CD4-positive, alpha-beta T cell treated with Interferon alpha-2 for 1 hour (primary cell): ENCODE data around the gene C17orf75.
"Not testable (repeated sequence)": the region's sequence is repeated elsewhere in the genome, so short reads cannot be mapped to it uniquely, and the experiment has no call there.

Experiments
- DNase-seq, 2 donors: peaks; one replicate each; pipeline ENCODE4 v3.0.0-alpha.2; 2020 to 2022

Gene C17orf75

DNA sequence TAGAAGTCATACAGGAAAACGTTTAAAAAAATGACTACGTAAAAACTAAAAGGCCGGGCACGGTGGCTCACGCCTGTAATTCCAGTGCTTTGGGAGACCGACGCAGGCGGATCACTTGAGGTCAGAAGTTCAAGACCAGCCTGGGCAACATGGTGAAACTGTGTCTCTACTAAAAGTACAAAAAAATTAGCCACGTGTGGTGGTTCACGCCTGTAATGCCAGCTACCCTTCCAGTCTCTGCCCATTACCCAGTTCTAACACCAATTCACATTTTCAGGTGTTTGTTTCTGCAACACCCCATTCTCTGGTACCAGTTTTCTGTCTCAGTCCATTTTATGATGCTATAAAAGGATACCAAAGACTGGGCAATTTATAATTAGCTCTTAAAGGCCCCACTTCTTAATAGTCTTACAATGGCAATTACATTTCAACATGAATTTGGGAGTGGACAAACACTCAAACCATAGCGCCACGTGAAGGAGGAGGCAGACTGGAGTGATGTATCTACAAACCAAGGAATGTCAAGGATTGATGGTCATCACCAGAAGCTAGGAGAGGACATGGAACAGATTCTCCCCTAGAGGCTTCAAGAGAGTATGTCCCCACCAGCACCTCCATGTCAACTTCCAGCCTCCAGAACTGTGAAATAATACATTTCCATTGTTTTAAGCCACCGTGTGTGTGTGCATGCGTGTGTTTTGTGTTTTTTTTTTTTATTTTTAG lies 791 bp upstream of the C17orf75 start:
- no peak for DNase-seq

DNA sequence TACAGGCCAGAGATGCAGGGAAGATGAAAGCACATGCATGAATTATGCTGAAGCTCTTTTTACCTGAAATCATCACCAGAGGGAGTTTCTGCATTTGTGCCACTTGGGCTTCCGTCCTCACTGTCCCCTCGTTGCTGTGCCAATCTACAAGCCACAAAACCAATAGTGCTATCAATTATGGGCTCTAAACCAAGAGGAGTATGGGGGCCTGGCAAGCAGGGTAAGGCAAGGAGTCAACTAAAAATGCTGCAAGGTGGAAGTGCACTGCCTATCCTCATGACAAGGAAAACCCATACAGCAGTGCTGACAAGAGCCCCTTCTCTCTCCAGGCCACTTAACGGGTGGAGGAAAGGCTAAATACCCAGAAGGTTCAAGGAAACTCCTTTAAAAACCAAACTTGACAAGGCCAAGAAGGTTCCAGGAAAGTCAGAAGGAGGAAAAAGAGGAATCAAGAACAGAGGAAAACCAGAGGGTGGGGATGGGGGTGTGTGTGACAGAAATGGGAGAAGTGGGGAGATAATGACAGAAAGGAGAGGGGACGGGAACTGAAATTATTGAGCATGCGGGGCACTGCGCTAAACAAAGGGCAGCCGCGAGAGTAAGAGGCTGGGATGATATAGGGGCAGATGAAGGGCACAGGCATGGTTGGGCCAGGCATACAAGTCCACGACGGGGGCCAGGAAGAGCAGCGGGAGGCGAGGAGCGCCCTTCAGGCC lies 674 bp downstream of the C17orf75 start:
- peak; percentile 49 to 76 for DNase-seq

DNA sequence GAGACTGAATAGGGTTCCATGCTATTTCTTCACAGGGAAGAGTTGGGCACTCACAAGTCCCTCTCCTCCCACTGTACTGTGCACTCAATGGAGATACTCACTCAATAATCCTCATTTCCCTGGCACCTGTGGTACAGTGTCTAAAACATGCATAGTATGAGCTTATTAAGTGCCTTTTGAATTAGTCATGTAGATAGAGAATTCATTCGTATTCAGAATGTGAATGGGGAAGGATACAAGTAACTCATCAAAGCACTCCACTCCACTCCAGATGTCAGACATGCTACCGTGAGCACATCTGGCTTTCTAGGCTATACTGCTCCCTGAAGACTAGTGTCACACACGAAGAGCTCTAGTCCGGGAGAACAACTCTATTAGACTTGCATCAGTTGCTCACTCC lies 6.3 kb downstream of the C17orf75 start:
- no peak for DNase-seq

DNA sequence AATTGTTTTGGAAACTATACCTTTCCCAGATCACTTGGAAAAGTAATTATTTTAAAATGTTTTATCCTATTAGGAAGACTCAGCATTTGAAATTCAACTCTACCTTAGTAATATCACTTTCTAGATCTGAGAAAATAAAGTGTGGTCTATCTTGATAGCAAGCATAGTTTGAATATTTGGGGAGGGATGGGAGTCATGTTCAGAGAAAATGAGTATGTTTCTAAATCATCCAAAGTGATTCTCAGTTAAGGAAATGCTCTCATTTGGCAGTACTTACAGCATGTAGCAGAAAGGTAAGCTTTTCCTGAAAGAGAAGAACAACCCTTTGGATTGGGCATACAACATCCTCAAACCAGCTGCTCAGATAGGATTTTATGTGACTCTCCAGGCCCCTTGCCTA lies 6.9 kb downstream of the C17orf75 start:
- DNase-seq = no peak

DNA sequence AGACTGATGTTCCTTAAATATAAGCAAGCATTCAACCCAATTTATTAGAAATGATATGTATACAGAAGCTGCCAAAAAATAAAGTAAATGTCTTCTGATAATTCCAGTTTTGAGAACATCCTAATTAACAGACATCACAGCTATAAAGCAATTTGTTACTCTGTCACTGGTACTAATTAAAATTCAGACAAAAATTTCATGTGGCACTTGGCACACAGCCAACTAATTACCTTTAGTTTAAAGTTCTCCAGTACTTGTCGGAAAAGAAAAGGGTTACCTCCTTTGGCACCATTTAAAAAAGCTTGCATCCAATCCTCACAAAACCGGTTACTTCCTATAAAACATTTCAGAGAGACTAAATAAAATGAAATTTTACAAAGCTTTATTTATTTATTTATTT lies 8.8 kb downstream of the C17orf75 start:
- DNase-seq = no peak

DNA sequence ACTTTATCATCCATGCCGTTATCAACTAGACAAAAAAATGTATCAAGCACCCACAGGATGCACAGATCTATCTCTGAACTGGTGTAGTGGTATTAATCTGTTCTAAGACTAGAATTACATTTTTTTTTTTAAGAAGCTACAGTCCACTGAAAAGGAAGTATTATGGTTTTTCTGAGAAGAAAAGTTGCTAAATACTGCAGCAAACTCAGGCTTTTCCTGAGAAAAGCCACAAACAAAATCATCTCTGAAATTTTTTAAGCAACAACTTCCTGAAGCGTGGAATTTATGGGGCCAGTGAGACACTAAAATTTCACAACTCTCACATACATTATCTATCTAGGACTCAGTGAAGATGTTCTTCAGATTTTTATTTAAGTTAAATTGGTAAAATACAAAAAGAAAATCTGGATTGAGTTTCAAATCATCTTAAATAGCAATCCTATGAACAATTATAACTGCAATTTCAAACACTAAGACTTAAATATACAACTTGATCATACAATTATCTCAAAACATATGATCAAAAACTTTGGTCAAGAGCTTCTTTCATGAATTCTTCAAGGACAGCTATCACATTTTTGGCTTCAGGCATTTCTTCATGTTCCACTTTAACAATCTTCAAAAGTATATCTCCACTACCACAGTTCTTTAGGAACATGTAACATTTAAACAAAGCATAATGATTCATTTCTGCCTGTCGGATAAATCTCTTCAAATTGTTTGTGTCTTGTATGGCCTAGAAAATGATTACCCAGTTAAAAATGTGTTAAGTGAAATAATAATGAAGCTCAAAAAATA lies 10.5 kb downstream of the C17orf75 start:
- peak in 1 of 2 donors; percentile 27 for DNase-seq

DNA sequence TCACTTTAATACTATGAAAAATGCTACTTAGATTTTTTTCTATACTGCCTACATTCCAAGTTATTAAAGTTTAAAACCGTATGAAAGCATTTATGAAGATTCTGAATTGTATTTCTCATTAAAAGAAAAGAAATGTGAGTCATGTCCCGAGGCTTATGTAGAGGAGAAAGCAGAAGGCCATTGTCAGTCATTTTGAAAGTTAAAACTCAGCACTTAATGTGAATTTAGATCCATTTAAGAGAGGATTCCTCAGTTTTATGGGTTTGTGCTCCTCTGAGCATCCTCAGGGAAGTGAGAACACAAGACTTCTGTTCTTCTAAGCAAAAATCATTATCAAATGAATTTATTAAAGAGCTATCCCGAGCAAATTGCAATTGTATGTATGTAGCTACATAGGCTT lies 11.8 kb downstream of the C17orf75 start:
- no peak for DNase-seq

DNA sequence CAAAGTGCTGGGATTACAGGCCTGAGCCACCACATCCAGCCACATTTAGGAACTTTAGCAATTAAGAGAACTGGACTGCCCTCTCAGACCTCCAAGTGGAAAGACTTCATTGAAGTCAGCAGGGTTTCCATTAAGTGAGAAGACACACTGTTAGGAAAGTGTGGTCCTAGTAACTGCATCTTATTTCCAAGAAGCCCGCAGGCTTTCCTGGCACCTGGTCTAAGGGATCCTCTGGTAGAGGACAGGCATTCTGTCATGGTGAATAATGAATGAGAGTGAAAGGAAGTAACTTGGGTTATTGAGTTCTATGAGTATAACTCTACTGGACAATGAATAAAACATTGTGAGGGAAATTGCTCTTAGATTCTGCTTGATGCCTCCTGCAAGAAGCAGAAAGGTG lies 14.1 kb downstream of the C17orf75 start:
- no peak for DNase-seq

DNA sequence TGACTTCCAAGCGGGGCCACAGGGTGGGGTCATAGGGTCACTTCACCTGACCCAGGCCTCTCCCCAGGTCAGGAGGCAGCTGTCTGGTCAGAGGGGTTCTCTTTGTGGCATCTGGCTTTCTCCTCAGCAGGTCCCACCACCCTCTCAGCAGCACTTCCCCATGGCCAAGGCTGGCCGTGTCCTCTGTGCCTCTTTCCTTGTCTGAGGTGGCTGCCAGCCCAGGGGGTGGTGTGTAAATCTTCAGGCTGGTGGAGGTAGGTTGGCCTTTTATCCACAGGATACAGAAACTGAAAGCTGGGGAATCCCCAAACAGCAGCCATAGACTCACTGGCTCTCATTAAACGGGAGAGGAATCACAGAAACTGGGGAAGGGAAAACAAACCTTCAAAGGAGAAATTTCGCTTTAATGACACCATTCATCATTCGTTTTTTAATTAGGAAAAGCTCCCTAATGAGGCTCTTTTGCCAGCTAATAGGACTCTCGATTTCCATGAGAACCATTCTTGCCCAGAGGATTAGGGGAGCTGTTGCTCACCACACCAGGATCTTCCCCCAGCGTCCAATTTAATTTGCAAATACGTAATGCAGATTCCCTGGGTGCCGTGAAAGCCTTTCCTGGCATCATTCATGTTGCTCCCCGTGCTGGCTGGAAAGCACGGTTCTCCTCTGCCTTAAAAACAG lies 18.0 kb downstream of the C17orf75 start:
- peak; percentile 22 to 59 for DNase-seq

DNA sequence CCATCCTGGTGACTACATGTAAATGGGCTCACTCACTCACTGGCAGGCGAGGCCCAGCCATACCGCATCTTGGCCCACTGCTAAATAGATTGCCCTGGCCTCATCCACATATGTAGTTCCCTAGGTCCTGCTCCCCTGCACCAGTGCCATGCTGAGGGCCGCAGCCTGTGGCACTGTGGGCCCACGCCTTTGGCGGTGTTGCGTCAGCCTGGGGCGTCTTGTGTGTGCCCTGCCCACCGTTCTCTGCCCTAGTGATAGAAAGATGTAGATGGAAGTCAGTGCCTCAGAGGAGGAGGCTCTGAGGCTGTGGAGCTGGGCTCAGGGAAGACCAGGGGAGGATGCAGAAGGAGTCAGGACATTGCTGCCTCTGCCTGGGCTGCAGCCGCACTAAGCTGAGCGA lies 18.9 kb downstream of the C17orf75 start:
- DNase-seq = no peak

DNA sequence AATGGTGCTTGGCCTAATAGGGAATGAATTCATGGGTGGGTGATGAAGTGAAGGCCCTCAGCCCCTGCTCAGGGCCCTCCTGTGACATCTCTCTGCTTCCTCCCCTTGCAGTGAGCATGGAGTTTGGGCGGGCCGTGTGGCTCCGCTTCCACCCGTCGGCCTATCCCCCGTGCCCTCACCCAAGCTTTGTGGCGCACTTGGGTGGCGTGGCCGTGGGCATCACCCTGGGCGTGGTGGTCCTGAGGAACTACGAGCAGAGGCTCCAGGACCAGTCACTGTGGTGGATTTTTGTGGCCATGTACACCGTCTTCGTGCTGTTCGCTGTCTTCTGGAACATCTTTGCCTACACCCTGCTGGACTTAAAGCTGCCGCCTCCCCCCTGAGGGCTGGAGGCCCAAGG lies 21.1 kb downstream of the C17orf75 start:
- no peak for DNase-seq

DNA sequence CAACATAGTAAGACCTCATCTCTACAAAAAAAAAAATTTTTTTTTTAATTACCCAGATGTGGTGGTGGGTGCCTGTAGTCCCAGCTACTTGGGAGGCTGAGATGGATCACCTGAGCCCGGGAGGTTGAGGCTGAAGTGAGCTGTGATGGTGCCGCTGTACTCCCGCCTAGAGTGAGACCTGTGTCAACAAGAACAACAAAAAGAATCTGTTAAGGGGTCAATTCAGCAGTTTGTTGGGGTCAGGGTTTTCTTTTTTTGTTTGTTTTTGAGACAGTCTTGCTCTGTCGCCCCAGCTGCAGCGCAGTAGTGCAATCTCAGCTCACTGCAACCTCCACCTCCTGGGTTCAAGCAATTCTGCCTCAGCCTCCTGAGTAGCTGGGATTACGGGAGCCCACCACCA lies 21.9 kb downstream of the C17orf75 start:
- DNase-seq = not testable (repeated sequence)

DNA sequence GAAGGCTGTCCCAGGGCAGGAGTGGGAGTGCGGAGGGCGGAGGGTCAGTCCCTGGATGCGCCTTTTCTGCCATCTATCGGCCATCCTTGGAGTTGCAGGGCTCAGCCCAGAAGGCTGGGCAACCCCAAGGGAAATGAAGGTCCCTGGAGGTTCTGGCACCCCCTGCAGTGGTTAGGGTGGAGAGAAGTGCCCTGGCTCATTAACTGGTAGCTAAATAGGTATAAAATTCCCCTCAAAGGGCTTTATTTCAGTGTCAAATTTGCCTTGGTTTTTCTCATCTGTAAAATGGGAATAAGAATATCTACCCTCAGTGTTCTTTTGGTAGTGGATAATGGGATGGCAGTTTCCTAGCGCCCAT lies 22.4 kb downstream of the C17orf75 start:
- peak; percentile 78 to 81 for DNase-seq

DNA sequence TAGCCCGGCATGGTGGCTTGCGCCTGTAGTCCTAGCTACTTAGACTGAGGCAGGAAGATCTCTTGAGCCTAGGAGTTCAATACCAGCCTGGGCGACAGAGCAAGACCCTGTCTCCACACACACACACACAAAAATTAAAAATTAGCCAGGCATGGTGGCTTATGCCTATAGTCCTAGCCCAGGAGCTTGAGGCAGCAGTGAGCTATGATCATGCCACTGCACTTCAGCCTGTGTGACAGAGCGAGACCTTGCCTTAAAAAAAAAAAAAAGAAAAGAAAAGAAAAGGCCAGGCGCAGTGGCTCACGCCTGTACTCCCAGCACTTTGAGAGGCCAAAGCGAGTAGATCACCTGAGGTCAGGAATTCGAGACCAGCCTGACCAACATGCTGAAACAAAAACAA lies 23.9 kb downstream of the C17orf75 start:
- DNase-seq = no peak

DNA sequence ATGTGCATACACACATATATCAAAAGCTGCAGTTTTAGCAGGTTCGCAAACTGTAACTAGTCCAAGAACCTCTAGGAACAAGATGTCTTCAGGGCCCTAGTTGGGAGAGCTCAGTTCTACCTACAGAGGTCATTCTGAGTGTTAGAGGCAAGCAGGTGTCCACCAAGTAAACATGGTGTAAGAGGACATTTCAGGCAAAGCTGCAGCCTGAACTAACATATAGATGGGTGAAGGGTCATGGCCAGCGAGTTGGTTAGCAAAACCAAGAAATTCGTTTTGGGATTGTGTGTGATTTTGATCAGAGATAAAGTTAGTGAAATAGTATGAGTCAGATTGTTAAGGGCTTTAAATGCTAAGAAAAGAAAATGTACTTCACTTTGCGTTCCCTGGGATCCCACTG lies 24.6 kb downstream of the C17orf75 start:
- no peak for DNase-seq

DNA sequence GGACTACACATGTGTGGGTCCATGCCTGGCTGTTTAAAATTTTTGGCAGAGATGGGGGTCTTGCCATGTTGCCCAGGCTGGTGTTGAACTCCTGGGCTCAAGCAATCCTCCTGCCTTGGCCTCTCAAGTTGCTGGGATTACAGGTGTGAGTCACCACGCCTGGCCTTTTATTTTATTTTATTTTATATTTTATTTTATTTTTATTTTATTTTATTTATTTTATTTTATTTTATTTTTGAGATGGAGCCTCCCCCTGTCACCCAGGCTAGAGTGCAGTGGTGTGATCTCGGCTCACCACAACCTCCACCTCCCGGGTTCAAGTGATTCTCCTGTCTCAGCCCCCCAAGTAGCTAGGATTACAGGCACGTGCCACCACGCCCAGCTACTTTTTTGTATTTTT lies 25.3 kb downstream of the C17orf75 start:
- not testable (repeated sequence) for DNase-seq

DNA sequence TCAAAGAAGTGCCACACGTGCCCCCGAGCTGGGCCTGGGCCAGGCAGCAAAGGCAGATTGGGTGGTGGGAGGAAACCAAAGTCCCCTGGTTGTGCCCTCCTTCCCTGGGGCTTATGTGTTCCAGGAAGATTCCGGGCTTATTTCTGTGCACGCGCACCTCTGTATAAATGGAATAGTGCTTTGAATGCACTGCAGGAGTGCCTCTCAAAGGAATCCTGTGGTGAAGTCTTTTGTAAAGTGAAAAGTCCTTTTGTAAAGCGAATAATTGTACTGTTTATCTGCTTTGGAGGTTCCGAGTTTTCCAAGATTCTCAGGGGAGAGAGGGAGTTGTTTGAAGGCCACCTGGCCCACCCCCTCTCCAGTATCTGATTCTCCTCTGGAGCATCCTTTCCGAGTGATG lies 26.8 kb downstream of the C17orf75 start:
- no peak for DNase-seq

DNA sequence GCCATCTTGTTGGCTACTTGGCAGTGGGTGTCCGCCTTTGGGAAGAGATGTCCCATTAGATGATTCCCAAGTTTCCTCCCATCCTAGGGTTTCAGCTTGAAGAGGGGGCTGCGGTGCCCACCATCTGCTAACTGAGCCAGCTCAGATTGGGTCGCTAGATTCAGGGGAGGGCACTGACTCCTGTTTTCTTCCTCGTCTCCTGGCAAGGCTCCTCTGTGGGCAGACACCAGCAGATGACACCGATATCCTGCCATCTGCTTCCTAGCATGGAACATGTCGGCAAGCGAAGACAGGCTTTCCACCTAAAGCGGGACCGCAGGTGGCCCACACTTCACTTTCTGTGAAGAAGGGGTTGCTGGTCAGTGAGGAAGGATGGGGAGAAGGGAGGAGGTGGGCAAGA lies 27.3 kb downstream of the C17orf75 start:
- DNase-seq = no peak

DNA sequence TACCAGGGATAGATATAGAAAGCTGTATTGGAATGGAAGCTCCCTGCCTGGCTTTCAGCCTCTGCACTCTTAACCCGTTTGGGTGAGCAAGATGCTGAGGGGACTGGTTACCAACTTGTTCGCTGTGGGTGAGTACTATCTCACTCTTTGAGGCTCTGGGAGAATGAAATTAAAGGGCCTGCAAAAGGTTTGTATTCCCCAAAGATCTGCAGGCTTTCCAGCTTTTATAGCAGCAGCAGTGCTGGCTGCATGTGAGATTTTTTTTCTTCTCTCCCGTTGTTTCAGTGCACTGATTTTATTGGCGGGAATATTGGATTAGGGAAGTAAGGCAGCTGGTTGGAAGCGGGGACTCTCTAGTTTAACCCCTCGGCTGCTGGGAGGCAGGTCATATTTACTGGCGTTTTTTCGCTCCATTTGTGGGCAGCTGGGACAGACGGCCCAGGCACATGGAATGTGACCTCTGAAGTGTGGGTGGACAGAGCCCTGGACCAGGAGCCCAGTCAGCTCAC lies 30.9 kb downstream of the C17orf75 start:
- no peak for DNase-seq

DNA sequence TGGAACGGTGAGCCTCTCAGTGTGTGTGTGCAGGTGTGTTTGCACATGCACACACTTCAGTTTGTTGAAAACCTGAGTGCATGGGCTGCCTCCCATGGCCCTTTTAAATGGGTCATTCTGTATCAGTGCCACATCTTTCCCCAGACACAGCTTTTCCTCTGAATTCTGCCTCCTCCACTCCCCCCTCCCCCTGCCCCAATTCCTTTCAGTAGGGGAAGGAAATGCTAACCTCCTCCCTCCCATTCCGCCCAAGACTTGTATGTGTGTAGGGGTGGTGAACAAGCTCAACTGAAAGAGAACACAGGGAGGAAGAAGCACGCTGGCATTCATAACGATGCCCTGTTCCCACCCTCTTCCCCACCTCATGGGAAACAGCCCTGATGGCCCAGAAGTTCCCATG lies 34.3 kb downstream of the C17orf75 start:
- no peak for DNase-seq

DNA sequence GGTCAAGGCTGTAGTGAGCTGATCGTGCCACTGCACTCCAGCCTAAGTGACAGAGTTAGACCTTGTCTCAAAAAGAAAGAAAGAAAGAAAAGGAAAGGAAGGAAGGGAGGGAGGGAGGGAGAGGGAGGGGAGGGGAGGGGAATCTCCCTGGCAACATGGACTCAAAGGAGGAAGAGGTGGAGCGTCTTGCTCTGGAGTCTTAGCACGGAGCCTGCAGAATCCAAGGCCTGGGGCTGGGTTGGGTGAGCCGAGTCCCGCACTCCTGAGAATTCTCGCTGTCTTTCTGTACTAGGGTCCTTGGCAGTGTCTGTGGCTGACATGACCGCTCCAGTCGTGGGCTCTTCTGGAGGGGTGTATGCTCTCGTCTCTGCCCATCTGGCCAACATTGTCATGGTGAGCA lies 36.9 kb downstream of the C17orf75 start:
- DNase-seq = no peak

DNA sequence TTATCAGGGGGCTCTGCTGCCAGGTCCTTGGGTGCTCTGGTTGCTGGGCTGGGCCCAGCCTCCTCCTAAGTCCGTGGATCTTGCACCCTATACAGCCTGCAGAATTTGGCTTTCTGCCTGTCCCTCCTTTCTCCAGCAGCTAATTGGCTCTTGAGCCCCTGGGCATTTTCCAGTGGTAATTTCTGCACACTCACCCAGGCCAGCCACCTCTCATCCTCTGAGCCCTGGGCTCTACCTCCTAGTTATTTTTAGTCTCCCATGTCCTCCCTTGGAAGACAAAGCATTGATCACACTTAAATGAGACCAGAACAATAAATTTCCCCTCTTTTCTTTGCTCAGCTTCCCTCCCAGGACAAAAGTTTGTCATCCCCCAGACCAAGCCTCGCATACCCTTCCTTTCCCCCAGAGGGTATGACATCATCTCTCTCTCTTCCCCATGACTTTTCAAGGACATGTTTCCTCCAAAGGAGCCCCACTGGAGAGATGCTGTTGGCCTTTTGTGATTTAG lies 38.1 kb downstream of the C17orf75 start:
- DNase-seq = no peak
